Stimulated activated naive CD8-positive, alpha-beta T cell treated with anti-CD3 and anti-CD28 coated beads, Interleukin-15, Interleukin-2, amounts not matched to agents 100 U/mL and 50 U/mL, for 24 hours (primary cell): ENCODE data around the gene SLC7A11.
"Not testable (repeated sequence)": the region's sequence is repeated elsewhere in the genome, so short reads cannot be mapped to it uniquely, and the experiment has no call there.

Experiments
- ATAC-seq: fragments of 150-1000 bp; cut with Tn5 transposase; one replicate; pipeline ENCODE4 v1.10.0; 2021
- DNase-seq: peaks from one replicate; pipeline ENCODE4 v3.0.0; 2021

Gene SLC7A11

GRCh38 chr4:138242834-138243156 is 646 bp upstream of the SLC7A11 start:
- ATAC-seq: no peak

GRCh38 chr4:138241281-138242075 is 671 bp downstream of the SLC7A11 start:
- no peak for ATAC-seq
- DNase-seq: peak; percentile 5

More at GRCh38 chr4:138242834-138243156, 646 bp upstream of the SLC7A11 start:
- no peak for DNase-seq

DNA sequence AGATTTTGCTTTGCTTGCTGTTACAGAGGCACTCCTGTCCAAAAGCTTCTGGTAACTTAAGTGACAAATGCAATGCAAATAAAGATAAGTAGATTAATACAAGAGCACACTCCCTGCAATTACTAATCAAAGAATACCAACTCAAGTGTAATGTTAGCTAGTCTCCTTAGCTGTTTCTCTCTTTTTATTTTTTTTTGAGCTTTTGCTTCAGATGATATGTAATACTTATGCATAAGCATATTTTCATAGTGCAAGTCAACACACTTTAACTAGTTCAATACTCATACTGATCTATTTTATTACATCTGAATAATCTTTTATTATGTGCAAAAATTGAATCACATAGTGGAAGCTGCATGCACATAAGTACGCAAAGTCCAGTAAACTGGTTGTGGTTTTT is 2.7 kb downstream of the SLC7A11 start:
- no peak for ATAC-seq
- no peak for DNase-seq

GRCh38 chr4:138238521-138239292 is 3.4 kb downstream of the SLC7A11 start:
- no peak for ATAC-seq
- no peak for DNase-seq

GRCh38 chr4:138237132-138237531 is 5.0 kb downstream of the SLC7A11 start:
- ATAC-seq, DNase-seq: not testable (repeated sequence)

- DNase-seq (no peak), ATAC-seq (no peak)
These were observed 6.1 kb downstream of the SLC7A11 start for GRCh38 chr4:138236037-138236436.

DNA sequence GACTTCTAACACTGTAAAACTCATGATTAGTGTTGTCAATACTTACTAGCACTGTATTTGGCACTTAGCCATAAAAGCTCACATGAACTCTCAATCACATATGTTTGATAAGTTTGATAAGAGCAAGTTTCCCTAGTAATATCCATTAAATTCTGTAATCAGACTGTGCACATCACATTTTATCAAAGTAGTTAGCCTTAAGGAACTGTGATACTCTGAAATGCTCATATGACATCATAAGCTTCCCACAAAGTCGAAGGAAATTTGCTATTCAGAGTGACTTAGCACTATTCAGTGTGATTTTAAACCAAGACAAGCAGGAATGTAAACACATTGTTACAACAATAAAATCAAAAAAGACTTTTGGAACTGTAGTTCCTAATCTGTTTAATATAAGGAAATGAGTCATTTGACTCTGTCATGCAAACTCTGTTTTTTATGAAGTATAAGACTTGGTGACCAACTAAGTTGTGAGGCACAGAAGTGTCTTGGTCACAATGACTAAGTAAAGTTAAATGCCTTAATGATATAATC is 6.7 kb downstream of the SLC7A11 start:
- DNase-seq (no peak), ATAC-seq (peak; percentile 63)

GRCh38 chr4:138234248-138234647 is 7.9 kb downstream of the SLC7A11 start:
- DNase-seq (no peak), ATAC-seq (no peak)

DNA sequence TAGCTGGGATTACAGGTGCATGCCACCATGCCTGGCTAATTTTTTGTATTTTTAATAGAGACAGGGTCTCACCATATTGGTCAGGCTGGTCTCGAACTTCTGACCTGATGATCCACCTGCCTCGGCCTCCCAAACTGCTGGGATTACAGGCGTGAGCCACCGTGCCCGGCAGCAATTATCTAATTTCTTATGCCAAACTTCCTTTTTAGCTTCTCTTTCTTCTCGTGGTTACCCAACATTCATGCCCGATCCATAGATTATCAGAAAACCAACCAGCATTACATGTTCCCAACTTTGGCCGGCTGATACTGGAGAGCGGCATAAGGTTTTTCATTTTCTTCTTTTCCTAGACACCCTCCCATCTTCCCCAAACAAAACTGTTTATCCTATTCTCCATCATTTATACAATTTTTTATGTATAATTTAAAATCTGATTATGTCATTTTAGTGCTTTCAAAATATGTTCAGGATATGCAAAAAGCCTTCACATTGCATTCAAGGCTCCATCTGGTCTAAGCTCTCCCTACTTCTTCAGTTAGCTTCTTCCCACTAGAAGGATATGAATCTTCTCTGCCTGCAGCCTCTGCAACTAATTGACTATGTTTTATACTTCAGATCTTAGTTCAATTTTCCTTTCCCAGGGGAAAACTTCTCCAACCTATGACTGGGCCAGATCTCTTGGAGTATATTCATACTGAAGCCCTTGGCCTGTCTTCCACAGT is 8.7 kb downstream of the SLC7A11 start:
- DNase-seq (no peak), ATAC-seq (no peak)

- DNase-seq: no peak
- no peak for ATAC-seq
These were observed 9.8 kb downstream of the SLC7A11 start for GRCh38 chr4:138232364-138232763.

DNA sequence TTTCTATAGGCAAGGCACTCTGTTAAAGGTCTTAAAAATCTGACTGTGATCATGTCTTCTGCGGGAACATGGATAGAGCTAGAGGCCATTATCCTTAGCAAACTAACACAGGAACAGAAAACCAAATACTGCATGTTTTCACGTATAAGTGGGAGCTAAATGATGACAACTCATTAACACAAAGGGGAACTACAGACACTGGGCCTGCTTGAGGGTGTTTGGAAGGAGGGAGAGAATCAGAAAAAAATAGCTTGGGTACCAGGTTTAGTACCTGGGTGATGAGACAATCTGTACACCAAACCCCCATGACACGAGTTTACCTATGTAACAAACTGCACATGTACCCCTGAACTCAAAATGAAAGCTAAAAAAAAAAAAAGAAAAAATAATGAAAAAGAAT is 12.1 kb downstream of the SLC7A11 start:
- ATAC-seq: no peak
- DNase-seq: no peak

GRCh38 chr4:138229160-138229559 is 13.0 kb downstream of the SLC7A11 start:
- ATAC-seq (no peak), DNase-seq (no peak)

DNA sequence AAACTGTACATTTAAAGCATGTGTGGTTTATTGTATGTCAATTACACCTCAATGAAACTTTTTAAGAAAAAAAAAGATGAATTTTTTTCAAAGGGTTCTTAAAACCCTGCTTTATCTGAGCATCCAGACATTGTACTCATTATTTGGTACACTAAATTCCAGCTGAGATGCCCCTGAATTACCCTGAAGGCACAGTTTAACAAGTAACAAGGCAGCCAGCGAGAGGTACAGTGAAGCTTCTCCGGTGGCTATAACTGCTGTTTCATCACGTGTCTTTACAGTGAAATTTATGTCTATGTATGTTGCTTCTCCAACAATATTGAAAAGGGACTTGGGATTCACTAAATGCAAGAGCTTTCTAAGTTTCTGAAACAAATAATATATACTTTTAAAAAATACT is 15.8 kb downstream of the SLC7A11 start:
- ATAC-seq (no peak), DNase-seq (no peak)

- ATAC-seq (no peak), DNase-seq (no peak)
These were observed 16.7 kb downstream of the SLC7A11 start for GRCh38 chr4:138225477-138225876.

- no peak for ATAC-seq
- DNase-seq: no peak
These were observed 17.5 kb downstream of the SLC7A11 start for GRCh38 chr4:138224614-138225013.

GRCh38 chr4:138223231-138223910 is 18.8 kb downstream of the SLC7A11 start:
- no peak for DNase-seq
- no peak for ATAC-seq

GRCh38 chr4:138222046-138222445 is 20.1 kb downstream of the SLC7A11 start:
- no peak for ATAC-seq

DNA sequence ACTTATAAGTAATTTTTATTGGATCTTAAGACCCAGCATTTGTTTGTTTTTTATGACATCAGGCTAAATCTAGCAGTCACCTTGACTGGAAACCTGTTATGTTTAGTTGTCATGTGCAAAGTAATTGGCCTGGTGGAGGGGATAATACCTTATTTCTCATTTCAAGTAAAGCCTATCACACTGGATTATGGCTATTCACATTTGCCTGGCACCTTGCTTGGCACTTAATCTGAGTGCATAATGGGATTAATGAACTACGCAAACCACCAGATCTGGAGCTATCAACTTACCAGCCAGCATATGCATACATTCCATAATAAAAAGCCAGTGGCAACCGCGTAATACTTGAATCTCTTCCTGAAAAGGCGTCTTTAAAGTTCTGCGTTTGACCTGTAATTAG is 23.2 kb downstream of the SLC7A11 start:
- no peak for ATAC-seq
- no peak for DNase-seq

More at GRCh38 chr4:138222046-138222445, 20.1 kb downstream of the SLC7A11 start:
- no peak for DNase-seq

GRCh38 chr4:138217567-138217966 is 24.6 kb downstream of the SLC7A11 start:
- ATAC-seq (no peak), DNase-seq (no peak)

GRCh38 chr4:138216272-138216867 is 25.8 kb downstream of the SLC7A11 start:
- DNase-seq: no peak
- no peak for ATAC-seq

DNA sequence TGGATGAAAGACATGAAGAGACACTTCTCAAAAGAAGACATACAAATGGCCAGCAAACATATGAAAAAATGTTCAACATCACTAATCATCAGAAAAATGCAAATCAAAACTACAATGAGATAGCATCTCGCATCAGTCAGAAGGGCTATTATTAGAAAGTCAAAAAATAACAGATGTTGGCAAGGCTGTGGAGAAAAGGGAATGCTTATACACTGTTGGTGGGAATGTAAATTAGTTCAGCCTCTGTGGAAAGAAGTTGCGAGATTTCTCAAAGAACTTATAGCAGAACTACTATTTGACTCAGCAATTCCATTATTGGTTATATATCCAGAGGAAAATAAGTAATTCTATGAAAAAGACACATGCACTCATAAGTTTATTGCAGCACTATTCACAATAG is 31.6 kb downstream of the SLC7A11 start:
- not testable (repeated sequence) for ATAC-seq, DNase-seq

- DNase-seq: no peak
These were observed 33.1 kb downstream of the SLC7A11 start for GRCh38 chr4:138209094-138209493.

More at GRCh38 chr4:138209094-138209493, 33.1 kb downstream of the SLC7A11 start:
- no peak for ATAC-seq
